K562 treated with DMSO at 1 percent for 12 hours (cell line): ENCODE data around the gene SF3B1. TPM values are rescaled to one million over a fixed set of nuclear protein-coding genes. Genes with fewer than 3 reads are reported as not detected.

Experiments
- total RNA-seq: library from RNA; unstranded; fragments of 300-600 nt; gene quantifications from 2 replicates; pipeline ENCODE4 v1.2.3, GENCODE V29; 2022; ENCODE audit not compliant: insufficient read depth

Gene SF3B1, protein sequence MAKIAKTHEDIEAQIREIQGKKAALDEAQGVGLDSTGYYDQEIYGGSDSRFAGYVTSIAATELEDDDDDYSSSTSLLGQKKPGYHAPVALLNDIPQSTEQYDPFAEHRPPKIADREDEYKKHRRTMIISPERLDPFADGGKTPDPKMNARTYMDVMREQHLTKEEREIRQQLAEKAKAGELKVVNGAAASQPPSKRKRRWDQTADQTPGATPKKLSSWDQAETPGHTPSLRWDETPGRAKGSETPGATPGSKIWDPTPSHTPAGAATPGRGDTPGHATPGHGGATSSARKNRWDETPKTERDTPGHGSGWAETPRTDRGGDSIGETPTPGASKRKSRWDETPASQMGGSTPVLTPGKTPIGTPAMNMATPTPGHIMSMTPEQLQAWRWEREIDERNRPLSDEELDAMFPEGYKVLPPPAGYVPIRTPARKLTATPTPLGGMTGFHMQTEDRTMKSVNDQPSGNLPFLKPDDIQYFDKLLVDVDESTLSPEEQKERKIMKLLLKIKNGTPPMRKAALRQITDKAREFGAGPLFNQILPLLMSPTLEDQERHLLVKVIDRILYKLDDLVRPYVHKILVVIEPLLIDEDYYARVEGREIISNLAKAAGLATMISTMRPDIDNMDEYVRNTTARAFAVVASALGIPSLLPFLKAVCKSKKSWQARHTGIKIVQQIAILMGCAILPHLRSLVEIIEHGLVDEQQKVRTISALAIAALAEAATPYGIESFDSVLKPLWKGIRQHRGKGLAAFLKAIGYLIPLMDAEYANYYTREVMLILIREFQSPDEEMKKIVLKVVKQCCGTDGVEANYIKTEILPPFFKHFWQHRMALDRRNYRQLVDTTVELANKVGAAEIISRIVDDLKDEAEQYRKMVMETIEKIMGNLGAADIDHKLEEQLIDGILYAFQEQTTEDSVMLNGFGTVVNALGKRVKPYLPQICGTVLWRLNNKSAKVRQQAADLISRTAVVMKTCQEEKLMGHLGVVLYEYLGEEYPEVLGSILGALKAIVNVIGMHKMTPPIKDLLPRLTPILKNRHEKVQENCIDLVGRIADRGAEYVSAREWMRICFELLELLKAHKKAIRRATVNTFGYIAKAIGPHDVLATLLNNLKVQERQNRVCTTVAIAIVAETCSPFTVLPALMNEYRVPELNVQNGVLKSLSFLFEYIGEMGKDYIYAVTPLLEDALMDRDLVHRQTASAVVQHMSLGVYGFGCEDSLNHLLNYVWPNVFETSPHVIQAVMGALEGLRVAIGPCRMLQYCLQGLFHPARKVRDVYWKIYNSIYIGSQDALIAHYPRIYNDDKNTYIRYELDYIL
- 50.9 and 76.7 TPM in 2 replicates for total RNA-seq

GRCh38 chr2:197434541-197435513, at the start of gene SF3B1:
Gene SF3B1 (minus strand): TSS chr2:197435028. CDS start chr2:197434999, 29 bp downstream.

DNA sequence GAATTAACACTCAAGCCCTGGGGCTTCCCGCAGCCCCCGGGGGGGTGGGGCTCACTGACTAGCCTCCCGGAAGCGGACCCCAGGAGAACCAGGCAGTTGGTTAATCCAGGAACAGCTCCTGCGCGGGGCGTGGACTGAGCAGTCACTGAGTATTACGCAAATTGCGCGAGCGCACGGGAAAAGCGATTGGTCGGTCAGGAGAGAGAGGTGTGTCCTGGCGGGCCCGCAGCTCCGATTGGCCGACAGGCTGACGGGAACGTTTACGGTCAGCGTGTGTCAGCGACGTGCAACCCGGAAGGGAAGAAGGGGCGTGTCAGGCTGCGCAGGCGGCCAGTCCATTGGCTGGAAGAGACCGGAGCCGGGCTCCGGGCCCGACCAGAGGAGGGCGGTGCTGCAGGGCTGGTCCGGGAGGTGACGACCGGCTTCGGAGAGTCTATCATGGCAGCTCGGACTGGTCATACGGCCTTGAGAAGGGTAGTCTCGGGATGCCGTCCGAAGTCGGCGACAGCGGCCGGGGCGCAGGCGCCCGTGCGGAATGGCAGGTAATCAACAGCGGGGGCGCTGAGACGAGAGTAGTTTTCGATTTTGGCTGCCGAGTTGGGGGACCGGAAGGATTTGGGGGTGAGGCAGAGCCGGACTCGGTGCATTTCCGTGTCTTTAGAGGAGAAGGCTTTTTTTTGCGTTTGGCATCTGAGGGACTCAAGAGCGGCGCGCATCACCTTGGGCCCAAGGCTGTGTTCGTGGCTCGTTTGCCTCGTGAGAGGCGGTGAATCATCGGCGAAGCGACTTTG, 18.5 kb upstream of the SF3B1 start, which contains the start of gene COQ10B:
Gene COQ10B, plus strand, starts transcription at position 430 of the 791 bp plus-strand sequence. Its CDS starts 9 bp downstream, at position 439.

Other genes starting within 250 kb of the SF3B1 start
- not detected in 2 replicates for gene ANKRD44, start 124.2 kb downstream of the SF3B1 start, total RNA-seq
- gene COQ10B, start 18.5 kb upstream of the SF3B1 start, total RNA-seq: 5.9 and 11.4 TPM in 2 replicates
- gene HSPD1, start 64.8 kb upstream of the SF3B1 start, total RNA-seq: 158 and 225 TPM in 2 replicates
- gene HSPE1, start 65.4 kb upstream of the SF3B1 start, total RNA-seq: 109 and 141 TPM in 2 replicates
- gene MOB4, start 81.0 kb upstream of the SF3B1 start, total RNA-seq: 13.8 and 25.6 TPM in 2 replicates
- 0.35 TPM in 1 of 2 replicates, not detected in the other for gene RFTN2, start 240.6 kb upstream of the SF3B1 start, total RNA-seq